Trophoblast cell (in vitro differentiated cells and primary cell): ENCODE data around the gene HMGN3.

ENCODE experiments used
- DNase-seq, 2 donors: peaks; one replicate each; pipeline ENCODE4 v3.0.0-alpha.2; 2016
- H2AFZ ChIP-seq: 2 replicates; pipeline ENCODE4 v1.6.1; 2013; ENCODE audit warnings: low read length, moderate library complexity, mild to moderate bottlenecking; ENCODE audit not compliant: insufficient read depth, poor library complexity
- H2AK5ac ChIP-seq: 2 replicates; pipeline ENCODE4 v1.6.1; 2013; ENCODE audit warnings: mild to moderate bottlenecking, low read length
- H2BK120ac ChIP-seq: 2 replicates; pipeline ENCODE4 v1.6.1; 2013; ENCODE audit warnings: low read length, mild to moderate bottlenecking, moderate library complexity; ENCODE audit not compliant: insufficient read depth, poor library complexity
- H2BK12ac ChIP-seq: 2 replicates; pipeline ENCODE4 v1.6.1; 2013; ENCODE audit warnings: mild to moderate bottlenecking, low read length, moderate library complexity
- H2BK5ac ChIP-seq: 2 replicates; pipeline ENCODE4 v1.6.1; 2013; ENCODE audit warnings: low read length, low read depth, moderate library complexity, mild to moderate bottlenecking; ENCODE audit not compliant: poor library complexity
- H3K14ac ChIP-seq: 2 replicates; pipeline ENCODE4 v1.6.1; 2013; ENCODE audit warnings: mild to moderate bottlenecking, low read length
- H3K18ac ChIP-seq: 2 replicates; pipeline ENCODE4 v1.6.1; 2013; ENCODE audit warnings: mild to moderate bottlenecking, low read length
- H3K23ac ChIP-seq: 2 replicates; pipeline ENCODE4 v1.6.1; 2013; ENCODE audit warnings: low read length
- H3K27ac ChIP-seq: 2 replicates; pipeline ENCODE4 v1.5.1; 2013; ENCODE audit warnings: low read depth, mild to moderate bottlenecking, inconsistent platforms, low read length, moderate library complexity
- H3K27me3 ChIP-seq: 2 replicates; pipeline ENCODE4 v1.6.1; 2013; ENCODE audit warnings: inconsistent platforms, mild to moderate bottlenecking, low read length, moderate library complexity; ENCODE audit not compliant: insufficient read depth
- H3K36me3 ChIP-seq, 2 experiments: 1 replicate in 1 of 2; 2 replicates in 1 of 2; pipeline ENCODE4 v1.6.1; 2013; ENCODE audit warnings: low read length in 2 of 2, mild to moderate bottlenecking in 2 of 2, moderate library complexity in 1 of 2; ENCODE audit not compliant: insufficient read depth in 2 of 2, control insufficient read depth in 1 of 2
- H3K4ac ChIP-seq: 2 replicates; pipeline ENCODE4 v1.6.1; 2013; ENCODE audit warnings: low read depth, mild to moderate bottlenecking, low read length, moderate library complexity
- H3K4me1 ChIP-seq, 2 experiments: 1 replicate in 1 of 2; 2 replicates in 1 of 2; pipeline ENCODE4 v1.6.1; 2013; ENCODE audit warnings: low read length in 2 of 2, mild to moderate bottlenecking in 2 of 2, moderate library complexity in 1 of 2; ENCODE audit not compliant: insufficient read depth in 2 of 2, control insufficient read depth in 1 of 2
- H3K4me2 ChIP-seq: 2 replicates; pipeline ENCODE4 v1.6.1; 2013; ENCODE audit warnings: inconsistent platforms, mild to moderate bottlenecking, low read length, moderate library complexity
- H3K4me3 ChIP-seq: 2 replicates; pipeline ENCODE4 v1.5.1; 2013; ENCODE audit warnings: mild to moderate bottlenecking, low read depth, low read length, inconsistent platforms
- H3K79me1 ChIP-seq: one replicate; pipeline ENCODE4 v1.6.1; 2013; ENCODE audit warnings: low read length
- H3K79me2 ChIP-seq: 2 replicates; pipeline ENCODE4 v1.6.1; 2013; ENCODE audit warnings: low read length, mild to moderate bottlenecking; ENCODE audit not compliant: control insufficient read depth, insufficient read depth, poor library complexity
- H3K9ac ChIP-seq: 2 replicates; pipeline ENCODE4 v1.6.1; 2013; ENCODE audit warnings: mild to moderate bottlenecking, low read length
- H3K9me3 ChIP-seq: 2 replicates; pipeline ENCODE4 v1.6.1; 2013; ENCODE audit warnings: low read depth, mild to moderate bottlenecking, control low read depth, inconsistent platforms, low read length; ENCODE audit not compliant: insufficient read depth
- H4K12ac ChIP-seq: 2 replicates; pipeline ENCODE4 v1.6.1; 2013; ENCODE audit warnings: low read depth, mild to moderate bottlenecking, low read length, moderate library complexity
- H4K8ac ChIP-seq: 2 replicates; pipeline ENCODE4 v1.6.1; 2013; ENCODE audit warnings: low read depth, mild to moderate bottlenecking, low read length, moderate library complexity
- H4K91ac ChIP-seq: one replicate; pipeline ENCODE4 v1.6.1; 2013; ENCODE audit warnings: low read depth, mild to moderate bottlenecking, low read length, moderate library complexity
- WGBS: extraction: QIAGEN DNeasy Blood & Tissue Kit; methylation state at CpG from one replicate; pipeline ENCODE4 v1.1.7; 2013; ENCODE audit warnings: missing lambda C conversion rate; ENCODE audit not compliant: insufficient read length, insufficient coverage; ENCODE audit errors: extremely low coverage; 5-methylcytosine and 5-hydroxymethylcytosine counted together

HMGN3 gene

DNA sequence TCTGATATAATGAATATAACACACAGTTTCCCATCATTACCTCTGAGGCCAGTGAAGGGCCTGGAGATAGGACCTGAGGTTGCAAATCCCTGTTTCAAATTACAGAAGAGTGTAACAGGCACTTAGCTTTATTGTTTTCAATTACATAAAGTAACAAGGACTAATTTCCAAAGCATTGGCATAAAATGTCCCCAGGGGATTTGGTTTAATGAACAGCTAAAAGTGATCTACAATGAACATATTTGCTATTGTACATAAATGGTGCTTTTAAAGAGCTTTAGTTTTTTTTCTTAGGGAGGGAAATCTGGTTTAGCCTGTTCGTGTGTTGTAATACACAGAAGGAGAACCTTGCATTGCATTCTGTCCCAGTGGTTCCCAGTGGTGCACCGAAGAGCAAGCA lies 54.4 kb downstream of the HMGN3 start:
- Histone ChIP-seq H3K79me2 (no peaks in the 10 kb centered on the region), H2BK5ac (no peak overlapping the region), H3K9me3 (no peaks in the 10 kb centered on the region), H3K36me3 (no peaks in the 10 kb centered on the region), H3K79me1 (no peaks in the 10 kb centered on the region), H3K14ac (no peak overlapping the region), H3K27ac (no peak overlapping the region), H2AK5ac (no peak overlapping the region), H3K4me2 (no peak overlapping the region), H3K9ac (no peak overlapping the region), H4K91ac (no peak overlapping the region), H2BK12ac (no peak overlapping the region), H3K4ac (no peak overlapping the region), H3K4me1 (peaks cover 2 to 3% of the 10 kb centered on the region in 2 experiments), H3K23ac (no peak overlapping the region), H2BK120ac (no peak overlapping the region), H3K27me3 (no peaks in the 10 kb centered on the region), H4K12ac (no peak overlapping the region), H3K18ac (no peak overlapping the region), H3K4me3 (no peak overlapping the region), H2AFZ (no peak overlapping the region), H4K8ac (no peak overlapping the region)
- WGBS: no CpG with 5 or more reads among the region's 2 CpGs
- peak in 1 of 2 donors; percentile 55 for DNase-seq

GRCh38 chr6:79173378-79173777 lies 61.1 kb downstream of the HMGN3 start:
- Histone ChIP-seq H2AK5ac (no peak overlapping the region), H3K9me3 (no peaks in the 10 kb centered on the region), H4K12ac (no peak overlapping the region), H4K8ac (no peak overlapping the region), H3K23ac (no peak overlapping the region), H2BK12ac (no peak overlapping the region), H3K18ac (no peak overlapping the region), H3K27ac (no peak overlapping the region), H3K4me2 (no peak overlapping the region), H2BK5ac (no peak overlapping the region), H3K9ac (no peak overlapping the region), H2AFZ (no peak overlapping the region), H2BK120ac (no peak overlapping the region), H3K27me3 (no peaks in the 10 kb centered on the region), H3K14ac (no peak overlapping the region), H3K79me2 (no peaks in the 10 kb centered on the region), H3K4ac (no peak overlapping the region), H3K36me3 (no peaks in the 10 kb centered on the region), H4K91ac (no peak overlapping the region), H3K79me1 (peaks cover 1% of the 10 kb centered on the region), H3K4me3 (no peak overlapping the region), H3K4me1 (peaks cover 4 to 5% of the 10 kb centered on the region in 2 experiments)
- DNase-seq: no peak

DNA sequence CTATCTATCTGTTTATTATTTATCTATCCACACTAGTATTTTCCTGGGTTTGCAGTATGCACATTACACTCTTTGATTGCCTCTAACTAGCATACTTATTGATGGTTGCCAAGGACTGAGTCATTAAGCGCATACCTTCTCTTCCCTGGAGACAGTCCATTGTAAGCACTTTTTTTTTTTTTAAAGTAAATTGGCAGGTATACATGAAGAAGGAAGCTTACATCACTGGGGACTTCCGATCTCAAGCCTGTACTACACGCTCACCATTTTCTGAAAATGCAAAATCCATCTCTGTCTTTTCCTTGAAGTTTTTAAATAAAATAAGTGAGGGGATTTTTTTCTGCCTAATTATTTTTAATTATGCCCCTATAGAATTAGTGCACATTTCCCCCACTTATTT lies 63.5 kb downstream of the HMGN3 start:
- Histone ChIP-seq H4K91ac (no peak overlapping the region), H4K8ac (no peak overlapping the region), H2AFZ (no peak overlapping the region), H3K18ac (no peak overlapping the region), H3K36me3 (no peaks in the 10 kb centered on the region), H3K23ac (no peak overlapping the region), H2BK120ac (no peak overlapping the region), H2BK5ac (no peak overlapping the region), H3K9ac (no peak overlapping the region), H3K27ac (no peak overlapping the region), H3K79me2 (no peaks in the 10 kb centered on the region), H3K27me3 (no peaks in the 10 kb centered on the region), H3K4ac (no peak overlapping the region), H3K14ac (no peak overlapping the region), H3K4me3 (no peak overlapping the region), H3K4me2 (no peak overlapping the region), H3K4me1 (peaks cover 5 to 6% of the 10 kb centered on the region in 2 experiments), H3K79me1 (peaks cover 1% of the 10 kb centered on the region), H2BK12ac (no peak overlapping the region), H4K12ac (no peak overlapping the region), H2AK5ac (no peak overlapping the region), H3K9me3 (no peaks in the 10 kb centered on the region)
- DNase-seq: no peak
- no CpG with 5 or more reads among the region's 3 CpGs for WGBS

- H3K36me3 ChIP-seq: no peaks in the 10 kb centered on the region
- H2BK5ac ChIP-seq: no peak overlapping the region
- no peak overlapping the region for H3K4me3 ChIP-seq
- H3K4me1 ChIP-seq: peaks cover 5 to 6% of the 10 kb centered on the region in 2 experiments
- no peak overlapping the region for H3K27ac ChIP-seq
- no peak overlapping the region for H3K4ac ChIP-seq
- no peak overlapping the region for H4K91ac ChIP-seq
- no peak overlapping the region for H2AFZ ChIP-seq
- H4K8ac ChIP-seq: no peak overlapping the region
- no peak overlapping the region for H2BK12ac ChIP-seq
- no peak overlapping the region for H2BK120ac ChIP-seq
- H3K27me3 ChIP-seq: no peaks in the 10 kb centered on the region
- no peak overlapping the region for H3K23ac ChIP-seq
- WGBS: no CpG with 5 or more reads among the region's 5 CpGs
- H3K79me1 ChIP-seq: peaks cover 1% of the 10 kb centered on the region
- H3K4me2 ChIP-seq: no peak overlapping the region
- H3K18ac ChIP-seq: no peak overlapping the region
- no peaks in the 10 kb centered on the region for H3K79me2 ChIP-seq
- DNase-seq: no peak
- H3K9me3 ChIP-seq: no peaks in the 10 kb centered on the region
- no peak overlapping the region for H3K14ac ChIP-seq
- no peak overlapping the region for H3K9ac ChIP-seq
- no peak overlapping the region for H2AK5ac ChIP-seq
- H4K12ac ChIP-seq: no peak overlapping the region
These were observed 64.1 kb downstream of the HMGN3 start for GRCh38 chr6:79170431-79170830.

DNA sequence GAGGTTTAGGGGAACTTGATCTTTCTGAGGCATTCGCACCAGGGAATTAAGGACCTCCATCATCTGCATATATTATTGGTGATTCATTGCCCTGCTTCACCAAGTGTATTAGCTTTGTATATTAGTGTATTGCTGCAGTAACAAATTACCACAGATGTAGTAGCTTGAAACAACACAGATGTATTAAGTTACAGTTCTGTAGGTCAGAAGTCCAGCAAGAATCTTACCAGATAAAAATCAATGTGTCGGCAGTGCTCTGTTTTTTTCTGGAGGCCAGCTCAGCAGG lies 65.8 kb downstream of the HMGN3 start:
- no peak overlapping the region for H4K12ac ChIP-seq
- no peaks in the 10 kb centered on the region for H3K9me3 ChIP-seq
- no peak overlapping the region for H3K18ac ChIP-seq
- no peaks in the 10 kb centered on the region for H3K79me2 ChIP-seq
- no peak overlapping the region for H2AFZ ChIP-seq
- peaks cover 1% of the 10 kb centered on the region for H3K79me1 ChIP-seq
- no peak overlapping the region for H2BK5ac ChIP-seq
- H3K4me1 ChIP-seq: peaks cover 5 to 6% of the 10 kb centered on the region in 2 experiments
- H3K27me3 ChIP-seq: no peaks in the 10 kb centered on the region
- no peak overlapping the region for H3K4me3 ChIP-seq
- no peak overlapping the region for H3K23ac ChIP-seq
- DNase-seq: no peak
- H4K91ac ChIP-seq: no peak overlapping the region
- no peaks in the 10 kb centered on the region for H3K36me3 ChIP-seq
- no peak overlapping the region for H4K8ac ChIP-seq
- H2BK12ac ChIP-seq: no peak overlapping the region
- H3K9ac ChIP-seq: no peak overlapping the region
- WGBS: no CpG with 5 or more reads among the region's 2 CpGs
- no peak overlapping the region for H2AK5ac ChIP-seq
- no peak overlapping the region for H2BK120ac ChIP-seq
- no peak overlapping the region for H3K14ac ChIP-seq
- H3K4me2 ChIP-seq: no peak overlapping the region
- no peak overlapping the region for H3K27ac ChIP-seq
- no peak overlapping the region for H3K4ac ChIP-seq
